ENCODE measurements around the gene KCNH2.
"Not testable (repeated sequence)": the region's sequence is repeated elsewhere in the genome, so short reads cannot be mapped to it uniquely, and the experiment has no call there.

The KCNH2 gene

GRCh38 chr7:150927157-150927955, 50.8 kb downstream of the KCNH2 start:
- no peak for DNase-seq

DNA sequence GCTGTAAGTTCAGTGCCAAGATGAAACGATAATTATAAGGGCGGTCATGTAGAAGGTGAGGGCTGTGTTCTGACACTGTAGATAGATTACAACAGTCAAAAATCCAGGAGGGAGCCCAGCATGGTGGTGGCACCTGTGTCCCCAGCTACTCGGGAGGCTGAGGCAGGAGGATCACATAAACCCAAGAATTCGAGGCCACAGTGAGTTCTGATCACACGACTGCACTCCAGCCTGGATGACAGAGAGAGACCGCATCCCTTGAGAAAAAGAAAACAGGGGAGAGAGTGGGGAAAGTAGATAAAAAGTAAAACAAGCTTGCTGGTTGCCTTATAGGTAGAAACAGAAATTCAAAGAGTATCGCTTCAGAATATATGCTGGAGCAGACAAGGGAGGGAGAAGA, 52.1 kb downstream of the KCNH2 start:
- DNase-seq, result no peak

- no peak for DNase-seq
These were observed 53.7 kb downstream of the KCNH2 start for GRCh38 chr7:150924369-150924781.

DNA sequence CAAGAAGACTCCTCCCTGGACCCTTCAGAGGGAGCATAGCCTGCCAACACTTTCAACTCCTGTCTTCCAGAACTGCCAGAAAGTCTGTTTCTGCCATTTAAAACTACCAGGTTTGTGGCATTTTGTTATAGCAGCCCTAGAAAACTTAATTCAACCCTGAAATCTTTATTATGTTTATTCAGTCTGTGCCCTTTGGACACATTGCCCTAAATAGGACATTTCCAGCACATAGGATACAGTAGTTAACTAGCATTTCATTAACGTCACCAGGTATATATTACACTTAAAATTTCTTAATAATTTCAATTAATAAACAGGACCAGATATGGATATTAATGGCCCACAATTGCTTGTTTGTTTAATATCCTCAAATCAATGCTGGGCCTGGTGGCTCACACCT, 54.3 kb downstream of the KCNH2 start:
- DNase-seq, result no peak

DNA sequence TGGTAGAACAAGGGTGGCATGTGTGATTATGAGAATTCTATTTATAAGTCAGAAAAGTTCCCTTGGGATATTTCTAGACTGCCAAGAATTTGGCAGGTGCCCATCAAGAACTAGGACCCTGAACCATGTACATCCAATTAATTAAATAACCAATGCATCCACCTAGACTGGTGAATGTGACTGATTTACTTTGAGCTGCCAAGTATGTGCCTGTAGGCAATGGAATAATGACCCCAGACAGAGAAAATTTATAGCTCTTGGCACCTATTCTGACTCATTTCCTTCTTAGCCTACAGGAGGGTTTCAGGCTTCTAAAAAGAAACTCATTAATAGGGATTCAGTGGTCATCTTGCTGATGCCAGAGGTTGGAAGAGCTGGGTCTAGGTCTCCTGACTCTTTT, 54.9 kb downstream of the KCNH2 start:
- no peak for DNase-seq

DNA sequence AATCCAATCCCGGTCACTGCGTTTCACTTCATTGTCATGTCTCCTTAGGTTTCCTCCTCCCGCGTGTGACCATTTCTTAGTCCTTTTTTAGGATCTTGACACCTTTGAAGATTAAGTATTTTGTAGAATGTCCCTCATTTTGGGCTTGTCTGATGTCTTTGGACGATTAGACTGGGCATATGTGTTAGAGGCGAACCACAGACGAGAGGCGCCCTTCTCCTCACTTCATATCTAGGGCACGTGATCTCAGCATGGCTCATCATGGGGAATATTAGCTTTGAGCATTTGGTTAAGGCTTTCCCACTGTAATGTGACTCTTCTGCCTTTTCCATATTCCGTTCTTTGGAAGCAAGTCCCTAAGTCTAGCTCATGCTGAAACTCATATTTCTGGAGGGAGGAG, 59.0 kb downstream of the KCNH2 start:
- no peak for DNase-seq

DNA sequence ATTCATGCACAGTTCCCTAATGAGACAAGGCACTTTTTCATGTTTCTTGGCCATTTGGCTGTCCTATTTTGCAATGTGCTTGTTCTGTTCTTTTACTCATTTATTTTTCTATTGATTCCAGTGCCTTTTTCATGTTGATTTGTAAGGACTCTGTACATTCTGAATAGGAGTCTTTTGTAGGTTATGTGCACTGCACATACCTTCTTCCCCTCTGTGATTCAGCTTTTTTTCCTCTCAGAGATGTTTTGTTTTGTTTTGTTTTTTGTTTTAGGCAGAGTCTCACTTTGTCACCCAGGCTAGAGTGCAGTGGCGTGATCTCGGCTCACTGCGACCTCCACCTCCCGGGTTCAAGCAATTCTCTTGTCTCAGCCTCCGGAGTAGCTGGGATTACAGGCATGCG, 59.7 kb downstream of the KCNH2 start:
- DNase-seq, result no peak

DNA sequence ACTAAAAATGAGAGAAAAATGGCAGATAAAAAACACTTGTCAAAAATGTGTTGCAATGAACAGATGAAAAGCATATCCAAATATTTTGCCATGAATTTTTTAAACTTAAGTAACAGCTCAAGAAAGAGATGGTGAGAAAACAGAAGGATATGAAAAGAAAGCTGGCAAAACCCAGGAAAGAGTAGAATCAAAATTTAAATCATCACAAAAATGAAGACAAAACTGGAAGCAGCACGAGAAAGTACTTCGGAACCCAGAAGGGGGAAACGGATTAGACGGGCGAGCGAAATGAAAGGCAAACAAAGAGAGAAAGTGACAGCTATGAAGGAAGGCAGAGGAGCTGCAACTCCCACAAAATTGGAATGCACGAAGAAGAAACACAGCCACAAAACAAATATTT, 60.2 kb downstream of the KCNH2 start:
- DNase-seq, result no peak

GRCh38 chr7:150916670-150917069, 61.5 kb downstream of the KCNH2 start:
- no peak for DNase-seq

DNA sequence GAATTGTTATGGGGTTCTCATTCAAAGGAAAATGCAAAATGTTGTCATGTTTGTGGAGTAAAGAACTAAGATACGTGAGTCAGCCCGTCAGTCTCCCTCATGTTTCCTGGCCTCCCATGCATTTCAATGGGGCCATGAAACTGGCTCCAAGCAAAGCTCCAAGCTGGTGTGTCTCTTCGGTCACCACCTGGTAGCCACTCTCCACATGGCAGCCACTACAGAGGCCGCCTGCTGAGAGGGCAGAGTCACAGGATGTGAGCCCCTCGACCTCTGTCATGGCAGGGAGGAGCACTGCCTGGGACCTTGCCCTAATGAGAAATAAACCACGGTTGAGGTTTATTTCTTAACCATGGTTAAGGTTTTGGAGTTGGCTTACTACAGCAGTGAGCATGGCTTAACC, 63.2 kb downstream of the KCNH2 start:
- no peak for DNase-seq

GRCh38 chr7:150914196-150914595, 63.9 kb downstream of the KCNH2 start:
- no peak for DNase-seq

DNA sequence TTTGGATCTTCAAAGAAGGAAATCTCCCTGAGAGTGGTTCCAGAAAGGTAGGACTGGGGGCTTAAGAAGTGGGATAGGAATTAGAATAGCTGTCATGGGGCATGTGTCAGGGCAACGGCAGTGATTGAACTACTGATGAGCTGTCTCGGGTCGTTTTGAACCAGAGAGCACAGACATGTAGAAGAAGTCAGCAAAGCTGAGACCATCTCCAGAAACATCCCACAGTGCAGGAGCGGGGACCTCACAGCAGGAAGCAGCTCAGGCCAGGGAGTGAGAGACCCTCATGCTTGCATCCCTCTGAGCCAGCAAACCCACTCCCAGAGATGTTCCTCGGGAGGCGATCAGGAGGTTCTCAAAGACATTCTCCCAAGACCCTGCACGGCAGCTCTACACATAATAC, 65.7 kb downstream of the KCNH2 start:
- no peak for DNase-seq

DNA sequence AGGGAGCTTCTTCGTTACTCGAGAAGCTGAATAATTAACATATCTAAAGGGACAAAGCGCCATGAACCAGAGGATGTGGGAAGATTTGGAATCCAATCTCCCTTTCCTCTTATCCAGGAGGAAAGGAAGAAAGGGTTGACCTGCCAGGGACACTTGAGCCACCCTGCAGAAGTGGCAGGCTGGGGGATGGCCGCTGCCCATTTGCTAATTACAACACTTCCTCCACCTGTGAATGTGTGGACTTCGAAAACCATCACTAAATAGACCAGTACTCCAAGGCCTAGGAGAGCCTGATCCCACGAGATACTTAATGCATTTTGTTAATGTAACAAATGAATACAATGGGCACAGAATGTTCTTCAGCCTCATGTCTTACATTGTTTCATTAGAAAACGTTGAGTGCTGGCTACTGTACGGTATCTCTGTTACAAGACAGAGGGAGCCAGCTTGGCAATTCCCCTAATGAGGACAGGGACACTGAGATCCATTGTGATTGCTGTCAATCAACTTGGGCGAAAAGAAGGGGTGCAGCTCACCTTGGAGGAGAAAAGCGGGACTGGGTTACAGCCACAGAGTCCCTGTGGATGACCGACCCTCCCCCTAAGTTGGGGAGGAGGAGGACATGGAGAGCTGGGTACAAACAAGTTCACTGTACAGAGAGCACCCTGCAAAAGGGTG, 66.4 kb downstream of the KCNH2 start:
- no peak for DNase-seq

DNA sequence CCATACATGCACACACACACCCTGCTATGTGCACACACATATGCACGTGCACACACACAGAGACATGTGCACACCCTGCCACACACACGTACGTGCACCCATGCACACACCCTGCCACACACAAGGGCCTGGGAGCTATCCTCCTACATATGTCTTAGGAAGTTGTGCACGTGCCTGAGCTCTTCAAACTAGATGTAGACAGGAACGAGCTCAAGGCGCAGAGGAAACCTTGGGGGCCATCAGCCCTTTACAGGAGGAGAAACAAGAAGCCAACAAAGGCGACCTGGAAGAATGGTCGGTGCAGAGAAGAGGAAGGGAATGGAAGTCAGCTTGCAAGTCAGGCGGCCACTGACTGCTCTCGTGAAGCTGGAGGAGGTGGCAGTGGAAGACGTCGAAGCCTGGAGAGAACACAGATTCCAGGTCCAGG, 67.1 kb downstream of the KCNH2 start:
- DNase-seq, result no peak

DNA sequence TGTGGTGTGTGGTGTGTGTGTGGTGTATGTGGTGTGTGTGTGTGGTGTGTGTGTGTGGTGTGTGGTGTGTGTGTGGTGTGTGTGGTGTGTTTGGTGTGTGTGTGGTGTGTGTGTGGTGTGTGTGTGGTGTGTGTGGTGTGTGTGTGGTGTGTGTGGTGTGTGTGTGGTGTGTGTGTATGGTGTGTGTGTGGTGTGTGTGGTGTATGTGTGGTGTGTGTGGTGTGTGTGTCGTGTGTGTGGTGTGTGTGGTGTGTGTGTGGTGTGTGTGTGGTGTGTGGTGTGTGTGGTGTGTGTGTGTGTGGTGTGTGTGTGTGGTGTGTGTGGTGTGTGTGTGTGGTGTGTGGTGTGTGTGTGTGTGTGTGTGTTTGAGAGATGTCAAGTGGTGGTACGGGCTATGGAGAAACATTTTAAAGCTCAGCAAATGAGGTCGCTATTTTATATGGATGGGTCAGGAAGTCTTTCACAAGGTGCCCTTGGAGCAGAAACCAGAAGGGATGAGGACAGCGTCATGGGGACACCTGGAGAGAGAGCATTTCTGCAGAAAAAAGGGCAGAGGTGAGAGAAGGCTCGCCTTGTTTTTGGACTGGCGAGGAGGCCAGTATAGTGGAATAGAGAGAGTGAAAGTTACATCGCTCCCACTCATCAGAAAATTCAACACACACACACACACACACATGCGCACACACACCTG, 67.7 kb downstream of the KCNH2 start:
- DNase-seq, result not testable (repeated sequence)

GRCh38 chr7:150909200-150909995, 68.7 kb downstream of the KCNH2 start:
- DNase-seq, result no peak

DNA sequence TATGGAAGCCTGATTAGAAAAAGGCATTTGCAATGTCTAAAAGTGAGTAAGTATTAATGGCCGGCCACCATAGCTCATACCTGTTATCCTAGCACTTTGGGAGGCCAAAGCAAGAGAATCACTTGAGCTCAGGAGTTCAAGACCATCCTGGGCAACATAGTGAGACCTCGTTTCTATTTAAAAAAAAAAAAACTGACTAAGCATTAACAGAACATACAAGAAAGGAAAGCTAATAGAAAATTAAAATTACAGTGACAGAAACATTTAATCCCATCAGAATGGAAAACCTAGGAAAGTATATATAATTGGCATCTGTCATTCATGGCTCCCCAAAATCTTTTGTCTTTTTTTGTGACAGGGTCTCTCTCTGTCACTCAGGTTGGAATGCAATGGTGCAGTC, 69.9 kb downstream of the KCNH2 start:
- no peak for DNase-seq

DNA sequence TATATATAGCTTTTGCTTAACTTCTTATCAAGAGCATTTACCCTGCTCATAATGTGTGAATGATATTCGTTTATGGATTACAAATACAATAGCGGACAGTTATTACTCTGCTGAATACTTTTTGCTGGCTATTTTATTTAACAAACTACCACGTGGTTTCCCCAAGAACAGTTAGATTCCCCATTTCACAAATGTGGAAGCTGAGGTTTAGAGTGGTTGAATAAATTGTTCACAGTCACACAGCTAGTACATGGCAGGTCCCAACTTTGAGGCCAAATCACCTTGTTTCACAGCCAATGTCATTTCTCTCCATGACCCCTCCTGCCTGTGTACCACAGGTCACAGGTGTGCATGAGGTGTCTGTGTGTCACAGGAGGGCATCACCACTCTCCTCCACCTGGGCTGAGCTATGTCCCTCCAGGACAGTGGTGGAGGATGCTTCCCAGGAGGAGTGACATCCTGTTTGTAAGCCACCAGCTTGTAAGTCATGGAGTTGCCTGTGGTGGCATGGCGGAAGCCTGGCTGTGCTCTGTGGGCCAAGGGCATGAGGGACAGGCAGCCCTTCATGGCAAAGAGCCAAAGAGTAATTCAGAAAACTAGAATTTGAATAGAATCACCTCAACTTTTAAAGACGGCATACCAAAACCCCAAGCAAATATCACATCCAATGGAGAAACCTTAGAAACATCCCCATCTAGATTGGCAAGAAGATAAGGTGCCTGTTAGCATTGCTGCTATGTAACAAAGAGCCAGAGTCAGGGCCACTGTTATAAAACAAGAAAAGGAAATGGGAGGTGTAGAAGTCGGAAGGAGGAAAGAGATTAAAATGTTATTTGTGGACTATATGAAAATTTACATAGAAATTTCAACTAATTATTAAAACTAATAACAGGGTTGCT, 73.9 kb downstream of the KCNH2 start:
- no peak for DNase-seq

GRCh38 chr7:150903606-150904005, 74.5 kb downstream of the KCNH2 start:
- DNase-seq, result no peak

DNA sequence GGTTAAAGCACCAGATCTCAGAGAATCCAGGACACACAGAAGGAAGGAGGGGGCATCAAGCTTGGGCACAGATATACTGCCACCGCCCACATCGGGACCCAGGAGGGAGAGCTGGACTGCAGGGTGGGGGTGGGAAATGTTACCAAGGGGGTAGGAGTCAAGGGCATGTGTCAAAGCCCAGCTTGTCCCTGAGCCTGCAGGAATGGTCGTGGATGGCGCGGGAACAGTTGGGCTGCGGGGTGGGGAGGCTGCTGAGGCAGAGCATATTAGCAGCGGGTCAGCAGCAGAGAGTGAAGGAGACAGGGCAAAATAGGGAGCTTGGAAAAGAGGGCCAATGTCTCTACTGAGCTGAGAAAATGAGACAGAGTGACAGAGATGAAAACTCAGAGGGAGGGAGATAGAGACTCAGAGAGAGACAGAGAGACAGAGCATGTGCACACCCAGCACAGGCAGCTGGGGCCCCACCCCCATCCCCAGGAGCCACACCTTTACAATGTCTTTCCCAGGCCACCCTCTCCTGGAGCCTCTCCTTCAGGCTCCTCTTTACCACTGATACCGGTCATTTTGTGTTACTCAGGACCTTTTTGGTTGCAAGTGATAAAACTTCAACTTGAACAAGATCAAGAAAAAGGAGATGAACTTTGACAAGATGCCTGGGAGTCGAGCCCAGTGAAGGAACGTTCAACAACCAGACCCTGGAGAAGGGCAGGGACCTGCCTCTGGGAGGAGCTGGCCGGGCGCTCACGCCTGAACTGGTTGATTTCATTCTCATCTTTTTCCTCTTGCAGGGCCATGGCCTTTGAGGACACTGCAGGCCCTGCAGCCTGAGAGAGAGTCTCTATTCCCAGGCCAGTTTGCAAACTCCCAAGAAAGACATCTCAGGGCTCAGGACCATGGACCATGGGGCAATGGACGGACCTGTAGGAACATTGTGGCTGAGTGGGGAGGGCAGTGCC, 75.8 kb downstream of the KCNH2 start:
- DNase-seq, result no peak
